Fibroblast of lung (primary cell): ENCODE data around the gene GPRIN2. TPM values are rescaled to one million over a fixed set of nuclear protein-coding genes. Genes with fewer than 3 reads are reported as not detected.
A peak's percentile ranks its signal among the peaks of the same experiment; 100 is the strongest.
"Not testable (repeated sequence)": the region's sequence is repeated elsewhere in the genome, so short reads cannot be mapped to it uniquely, and the experiment has no call there.

ENCODE experiments used
- DNase-seq, 2 donors: peaks; one replicate each; pipeline versions ENCODE4 v3.0.0 to v3.0.0-alpha.2; 2010; ENCODE audit warnings: low read depth in 2 of 2
- H2AFZ ChIP-seq: 2 replicates; pipeline ENCODE4 v1.5.1; 2012; ENCODE audit warnings: low read length, control low read depth, inconsistent platforms
- H3K27ac ChIP-seq: 2 replicates; pipeline ENCODE4 v1.5.1; 2011; ENCODE audit warnings: low read length, control low read depth; ENCODE audit not compliant: insufficient read depth
- H3K27me3 ChIP-seq: 2 replicates; pipeline ENCODE4 v1.5.1; 2011; ENCODE audit warnings: mild to moderate bottlenecking, low read length; ENCODE audit not compliant: control insufficient read depth, insufficient read depth
- H3K36me3 ChIP-seq: 2 replicates; pipeline ENCODE4 v1.5.1; 2011; ENCODE audit warnings: low read length; ENCODE audit not compliant: control insufficient read depth, insufficient read depth
- H3K4me1 ChIP-seq: 2 replicates; pipeline ENCODE4 v1.5.1; 2011; ENCODE audit warnings: low read length; ENCODE audit not compliant: control insufficient read depth, insufficient read depth; ENCODE audit errors: extremely low read depth
- H3K4me2 ChIP-seq: 2 replicates; pipeline ENCODE4 v1.5.1; 2011; ENCODE audit warnings: low read length, control low read depth; ENCODE audit not compliant: insufficient read depth; ENCODE audit errors: extremely low read depth
- H3K4me3 ChIP-seq, 4 experiments: fragments of 200-600 bp in 1 of 4; sonication (generic) in 1 of 4; replicated peaks in 1 of 4; 2 replicates each; pipeline ENCODE4 v1.5.1; 2011 to 2016; ENCODE audit warnings: low read length in 4 of 4, low read depth in 3 of 4, mild to moderate bottlenecking in 3 of 4, control low read depth in 2 of 4, inconsistent platforms in 1 of 4, mixed read lengths in 1 of 4; ENCODE audit not compliant: insufficient read depth in 1 of 4; ENCODE audit errors: control extremely low read depth in 1 of 4
- H3K79me2 ChIP-seq: 2 replicates; pipeline ENCODE4 v1.5.1; 2012; ENCODE audit warnings: mild to moderate bottlenecking, low read length, inconsistent platforms; ENCODE audit not compliant: control insufficient read depth, insufficient read depth
- H3K9ac ChIP-seq: 2 replicates; pipeline ENCODE4 v1.5.1; 2011; ENCODE audit warnings: mild to moderate bottlenecking, low read length, control low read depth; ENCODE audit not compliant: insufficient read depth
- H3K9me3 ChIP-seq: 2 replicates; pipeline ENCODE4 v1.5.1; 2012; ENCODE audit warnings: low read depth, low read length; ENCODE audit not compliant: control insufficient read depth, insufficient read depth
- H4K20me1 ChIP-seq: 2 replicates; pipeline ENCODE4 v1.5.1; 2011; ENCODE audit warnings: low read length; ENCODE audit not compliant: control insufficient read depth, insufficient read depth; ENCODE audit errors: extremely low read depth
- EZH2 ChIP-seq: IDR thresholded peaks from 2 replicates; pipeline ENCODE4 v1.5.1; 2012; ENCODE audit warnings: low read length, control low read depth, mild to moderate bottlenecking; ENCODE audit errors: missing control alignments
- polyA plus RNA-seq, 2 donors: library from polyadenylated mRNA; depleted of rRNA in 1 of 2; stranded (reverse) in 1 of 2; unstranded in 1 of 2; fragments of >200 nt; gene quantifications; 2 replicates each; pipeline ENCODE4 v1.2.1, GENCODE V29; 2011 to 2012; ENCODE audit warnings: missing spikeins in 1 of 2
- total RNA-seq: library from RNA; depleted of rRNA; stranded (reverse); fragments of >200 nt; gene quantifications from 2 replicates; pipeline ENCODE4 v1.2.1, GENCODE V29; 2014
- TF ChIP-seq, protein P1 (sequence below), 2 donors: IDR thresholded peaks in 1 of 2; conservative IDR thresholded peaks in 1 of 2; 1 replicate in 1 of 2; 2 replicates in 1 of 2; pipeline ENCODE4 v1.5.1; 2011 to 2012; ENCODE audit warnings: low read length in 2 of 2, control low read depth in 1 of 2, inconsistent platforms in 1 of 2, low read depth in 1 of 2, mild to moderate bottlenecking in 1 of 2

GPRIN2 gene
- total and polyA plus RNA-seq, 2 donors (not counting 1 experiment from before 2014, with no cell fraction given) = not detected

DNA sequence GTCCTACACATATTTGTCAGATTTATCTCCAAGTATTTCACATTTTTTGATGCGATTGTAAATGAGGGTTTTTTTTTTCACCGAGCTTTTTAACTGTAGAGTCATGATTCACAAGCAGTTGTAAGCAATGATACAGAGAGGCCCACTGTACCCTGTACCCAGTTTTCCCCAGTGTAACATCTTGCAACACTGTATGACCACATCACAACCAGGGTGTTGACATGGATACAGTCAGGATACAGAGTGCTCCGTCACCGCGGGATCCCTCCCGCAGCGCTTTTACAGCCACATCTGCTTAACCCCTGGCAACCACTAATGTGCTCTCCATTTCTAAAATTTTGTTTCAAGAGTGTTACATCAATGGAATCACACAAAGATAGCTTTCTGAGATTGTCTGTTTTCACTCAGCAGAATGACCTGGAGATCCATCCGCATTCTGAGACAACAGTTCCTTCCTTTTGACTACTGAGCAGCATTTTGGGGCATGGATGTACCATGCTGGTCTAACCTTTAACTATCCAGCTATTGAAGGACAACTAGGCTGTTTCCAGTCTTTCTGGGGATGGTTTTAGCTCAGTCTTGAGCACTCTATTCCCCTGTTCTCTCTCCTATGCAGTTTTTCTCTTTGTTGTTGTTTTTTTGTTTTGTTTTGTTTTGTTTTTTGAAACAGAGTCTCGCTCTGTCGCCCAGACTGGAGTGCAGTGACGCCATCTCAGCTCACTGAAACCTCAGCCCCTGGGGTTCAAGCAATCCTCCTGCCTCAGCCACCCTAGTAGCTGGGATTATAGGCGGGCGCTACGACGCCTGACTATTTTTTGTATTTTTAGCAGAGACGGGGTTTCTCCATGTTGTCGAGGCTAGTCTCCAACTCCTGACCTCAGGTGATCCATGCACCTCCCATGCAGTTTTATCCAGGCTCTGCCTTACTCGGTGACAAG, 25.9 kb downstream of the GPRIN2 start:
- Histone ChIP-seq H3K36me3 (no peaks in the 10 kb centered on the region), H4K20me1 (no peaks in the 10 kb centered on the region), H2AFZ (no peak overlapping the region), H3K9ac (no peak overlapping the region), H3K27me3 (peaks cover 4% of the 10 kb centered on the region), H3K27ac (no peak overlapping the region), H3K9me3 (no peaks in the 10 kb centered on the region), H3K4me2 (no peak overlapping the region), H3K4me1 (peaks cover under 1% of the 10 kb centered on the region), H3K79me2 (no peaks in the 10 kb centered on the region), H3K4me3 (no peak overlapping the region)
- TF ChIP-seq EZH2 = no peak
- TF ChIP-seq, protein P1, sequence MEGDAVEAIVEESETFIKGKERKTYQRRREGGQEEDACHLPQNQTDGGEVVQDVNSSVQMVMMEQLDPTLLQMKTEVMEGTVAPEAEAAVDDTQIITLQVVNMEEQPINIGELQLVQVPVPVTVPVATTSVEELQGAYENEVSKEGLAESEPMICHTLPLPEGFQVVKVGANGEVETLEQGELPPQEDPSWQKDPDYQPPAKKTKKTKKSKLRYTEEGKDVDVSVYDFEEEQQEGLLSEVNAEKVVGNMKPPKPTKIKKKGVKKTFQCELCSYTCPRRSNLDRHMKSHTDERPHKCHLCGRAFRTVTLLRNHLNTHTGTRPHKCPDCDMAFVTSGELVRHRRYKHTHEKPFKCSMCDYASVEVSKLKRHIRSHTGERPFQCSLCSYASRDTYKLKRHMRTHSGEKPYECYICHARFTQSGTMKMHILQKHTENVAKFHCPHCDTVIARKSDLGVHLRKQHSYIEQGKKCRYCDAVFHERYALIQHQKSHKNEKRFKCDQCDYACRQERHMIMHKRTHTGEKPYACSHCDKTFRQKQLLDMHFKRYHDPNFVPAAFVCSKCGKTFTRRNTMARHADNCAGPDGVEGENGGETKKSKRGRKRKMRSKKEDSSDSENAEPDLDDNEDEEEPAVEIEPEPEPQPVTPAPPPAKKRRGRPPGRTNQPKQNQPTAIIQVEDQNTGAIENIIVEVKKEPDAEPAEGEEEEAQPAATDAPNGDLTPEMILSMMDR (conservative IDR thresholded peaks at IDR 0.05 in 1 of 2, IDR thresholded peaks at IDR 0.05 in 1 of 2; ENCODE audit: low read depth in 1 of 2, low read length in 2 of 2) = no peak
- DNase-seq = peak; percentile 47 to 83

DNA sequence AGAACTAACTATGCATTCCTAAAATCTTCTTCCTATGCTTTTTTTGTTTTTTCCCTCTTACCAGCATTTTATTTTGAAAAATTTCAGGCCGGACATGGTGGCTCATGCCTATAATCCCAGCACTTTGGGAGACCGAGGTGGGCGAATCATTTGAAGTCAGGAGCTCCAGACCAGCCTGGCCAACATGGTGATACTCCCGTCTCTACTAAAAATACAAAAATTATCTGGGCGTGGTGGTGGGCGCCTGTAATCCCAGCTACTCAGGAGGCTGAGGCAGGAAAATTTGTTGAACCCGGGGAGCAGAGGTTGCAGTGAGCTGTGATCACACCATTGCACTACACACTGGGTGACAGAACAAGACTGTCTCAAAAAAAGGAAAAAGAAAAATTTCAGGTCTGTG, 26.7 kb downstream of the GPRIN2 start:
- not testable (repeated sequence) for H3K79me2 ChIP-seq, H3K9ac ChIP-seq, H3K9me3 ChIP-seq, H3K4me1 ChIP-seq, H3K27me3 ChIP-seq, H3K4me3 ChIP-seq, H3K27ac ChIP-seq, H3K36me3 ChIP-seq, DNase-seq, H2AFZ ChIP-seq, H3K4me2 ChIP-seq, H4K20me1 ChIP-seq

DNA sequence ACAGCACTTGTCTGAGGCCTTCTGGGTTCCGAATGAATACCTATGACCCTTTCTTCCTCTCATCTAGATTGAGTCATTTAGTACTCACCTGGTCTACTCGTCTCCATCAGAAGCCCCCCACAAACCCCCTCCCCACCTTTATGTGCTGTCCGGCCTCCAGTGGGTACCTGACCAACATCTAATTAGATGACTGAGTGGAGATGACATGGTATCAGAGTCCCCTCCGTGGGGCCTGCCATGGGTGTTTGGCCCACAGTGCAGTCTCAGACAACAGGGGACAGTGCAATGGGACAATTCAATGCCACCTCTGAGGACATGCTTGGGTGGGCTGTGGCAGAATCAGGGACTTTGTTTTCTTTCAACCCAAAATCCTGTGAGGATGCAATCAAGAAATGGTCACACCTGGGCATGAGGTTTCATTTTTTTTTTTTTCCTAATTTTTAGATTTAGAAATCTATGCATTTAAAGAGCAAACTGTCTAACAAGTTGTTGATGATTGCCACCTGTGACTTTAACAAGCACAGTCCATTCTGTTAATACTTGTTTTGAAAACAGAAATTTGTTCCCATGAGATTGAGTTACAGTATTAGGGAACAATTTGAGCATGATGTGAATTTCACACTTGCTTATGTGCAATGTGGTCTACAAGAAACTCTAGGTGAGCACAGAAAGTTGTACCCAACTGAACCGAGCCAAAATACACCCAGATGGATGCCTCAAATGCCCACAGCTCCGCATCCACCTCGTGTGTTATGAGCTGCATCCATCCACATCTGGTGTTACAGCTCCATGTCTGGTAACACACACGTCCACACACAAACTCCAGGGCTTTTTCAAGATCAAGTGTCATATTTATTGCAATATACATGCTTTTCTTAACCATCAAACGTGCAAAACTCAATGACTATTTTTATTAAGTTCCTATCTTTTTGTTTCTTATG, 27.5 kb downstream of the GPRIN2 start:
- no peak for DNase-seq
- no peaks in the 10 kb centered on the region for H3K79me2 ChIP-seq
- no peak for TF ChIP-seq EZH2
- TF ChIP-seq, protein P1 (conservative IDR thresholded peaks at IDR 0.05 in 1 of 2, IDR thresholded peaks at IDR 0.05 in 1 of 2; ENCODE audit: low read depth in 1 of 2, low read length in 2 of 2) = no peak
- no peak overlapping the region for H3K4me3 ChIP-seq
- no peaks in the 10 kb centered on the region for H4K20me1 ChIP-seq
- no peak overlapping the region for H3K9ac ChIP-seq
- H3K4me1 ChIP-seq = peaks cover 16% of the 10 kb centered on the region
- H3K4me2 ChIP-seq = no peak overlapping the region
- no peaks in the 10 kb centered on the region for H3K36me3 ChIP-seq
- no peak overlapping the region for H2AFZ ChIP-seq
- no peak overlapping the region for H3K27ac ChIP-seq
- no peaks in the 10 kb centered on the region for H3K9me3 ChIP-seq
- no peaks in the 10 kb centered on the region for H3K27me3 ChIP-seq
